OCI-LY1 (cell line): ENCODE results near the gene DUSP5.

ENCODE experiments used
- EZH2 ChIP-seq: fragments of 200-600 bp; sonication (generic), shearing (Covaris generic); IDR thresholded peaks from 2 replicates; pipeline ENCODE4 v1.8.0; 2017; ENCODE audit warnings: borderline replicate concordance, mixed run types, mild to moderate bottlenecking, antibody characterized with exemption, low read length, moderate library complexity, mixed read lengths
- TF ChIP-seq, protein P1 (sequence below): fragments of 200-600 bp; sonication (generic), shearing (Covaris generic); IDR thresholded peaks from 2 replicates; pipeline ENCODE4 v1.5.1; 2017; ENCODE audit warnings: mild to moderate bottlenecking, antibody characterized with exemption, low read length, moderate library complexity, mixed read lengths

DNA sequence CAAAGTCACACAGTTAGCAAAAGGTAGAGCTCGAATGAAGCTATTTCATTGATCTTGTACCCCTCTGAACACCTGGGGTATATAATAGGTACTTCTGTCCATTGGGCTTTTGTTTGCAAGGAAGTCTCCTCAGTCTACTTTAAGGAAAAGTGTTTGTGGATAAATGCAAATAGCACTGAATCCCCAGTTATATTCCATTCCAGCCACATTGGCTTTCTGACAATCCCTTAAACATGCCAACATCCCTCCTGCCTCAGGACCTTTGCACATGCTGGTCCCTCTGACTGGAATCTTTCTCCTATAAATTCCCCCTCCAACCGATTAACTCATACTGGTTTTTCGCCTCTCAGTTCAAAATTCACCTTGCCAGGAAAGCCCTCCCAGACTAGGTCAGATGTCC is 17.1 kb downstream of the DUSP5 start:
- TF ChIP-seq, protein P1, sequence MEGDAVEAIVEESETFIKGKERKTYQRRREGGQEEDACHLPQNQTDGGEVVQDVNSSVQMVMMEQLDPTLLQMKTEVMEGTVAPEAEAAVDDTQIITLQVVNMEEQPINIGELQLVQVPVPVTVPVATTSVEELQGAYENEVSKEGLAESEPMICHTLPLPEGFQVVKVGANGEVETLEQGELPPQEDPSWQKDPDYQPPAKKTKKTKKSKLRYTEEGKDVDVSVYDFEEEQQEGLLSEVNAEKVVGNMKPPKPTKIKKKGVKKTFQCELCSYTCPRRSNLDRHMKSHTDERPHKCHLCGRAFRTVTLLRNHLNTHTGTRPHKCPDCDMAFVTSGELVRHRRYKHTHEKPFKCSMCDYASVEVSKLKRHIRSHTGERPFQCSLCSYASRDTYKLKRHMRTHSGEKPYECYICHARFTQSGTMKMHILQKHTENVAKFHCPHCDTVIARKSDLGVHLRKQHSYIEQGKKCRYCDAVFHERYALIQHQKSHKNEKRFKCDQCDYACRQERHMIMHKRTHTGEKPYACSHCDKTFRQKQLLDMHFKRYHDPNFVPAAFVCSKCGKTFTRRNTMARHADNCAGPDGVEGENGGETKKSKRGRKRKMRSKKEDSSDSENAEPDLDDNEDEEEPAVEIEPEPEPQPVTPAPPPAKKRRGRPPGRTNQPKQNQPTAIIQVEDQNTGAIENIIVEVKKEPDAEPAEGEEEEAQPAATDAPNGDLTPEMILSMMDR = no peak
- TF ChIP-seq EZH2 = no peak
